Keratinocyte (primary cell): ENCODE results near the gene PPP2R5C. TPM values are rescaled to one million over a fixed set of nuclear protein-coding genes. Genes with fewer than 3 reads are reported as not detected.

Source experiments
- DNase-seq: peaks from one replicate; pipeline ENCODE4 v3.0.0-alpha.2; 2011; ENCODE audit warnings: low read depth, missing footprints, low spot score
- FAIRE-seq: peaks from 2 replicates; lab custom pipeline; 2011; peaks lifted over from hg19 to GRCh38; lab: Jason Lieb, UNC
- H2AFZ ChIP-seq: 2 replicates; pipeline ENCODE4 v1.6.0; 2012; ENCODE audit warnings: low read length, control low read depth, inconsistent platforms; ENCODE audit not compliant: control insufficient read depth
- H3K27ac ChIP-seq: 2 replicates; pipeline ENCODE4 v1.5.1; 2011; ENCODE audit warnings: low read length; ENCODE audit not compliant: control insufficient read depth, insufficient read depth
- H3K27me3 ChIP-seq: 3 replicates; pipeline ENCODE4 v1.6.0; 2011; ENCODE audit warnings: low read length; ENCODE audit not compliant: control insufficient read depth, insufficient read depth; ENCODE audit errors: extremely low read depth
- H3K36me3 ChIP-seq, 2 experiments: 2 replicates in 1 of 2; 3 replicates in 1 of 2; pipeline ENCODE4 v1.5.1; 2011; ENCODE audit warnings: low read length in 2 of 2, mild to moderate bottlenecking in 1 of 2; ENCODE audit not compliant: control insufficient read depth in 2 of 2, insufficient read depth in 2 of 2; ENCODE audit errors: extremely low read depth in 1 of 2
- H3K4me1 ChIP-seq: 3 replicates; pipeline ENCODE4 v1.5.1; 2011; ENCODE audit warnings: low read length; ENCODE audit not compliant: control insufficient read depth, insufficient read depth; ENCODE audit errors: extremely low read depth
- H3K4me2 ChIP-seq: 3 replicates; pipeline ENCODE4 v1.6.0; 2011; ENCODE audit warnings: low read depth, low read length; ENCODE audit not compliant: control insufficient read depth, insufficient read depth; ENCODE audit errors: extremely low read depth
- H3K4me3 ChIP-seq, 3 experiments: fragments of 200-600 bp in 1 of 3; sonication (generic) in 1 of 3; 2 replicates in 2 of 3; 3 replicates in 1 of 3; pipeline ENCODE4 v1.5.1; 2011 to 2016; ENCODE audit warnings: low read length in 3 of 3, mild to moderate bottlenecking in 3 of 3, control low read depth in 2 of 3, inconsistent platforms in 1 of 3, low read depth in 1 of 3, mixed read lengths in 1 of 3, mixed run types in 1 of 3, moderate library complexity in 1 of 3; ENCODE audit not compliant: control insufficient read depth in 2 of 3, insufficient read depth in 2 of 3; ENCODE audit errors: extremely low read depth in 1 of 3
- H3K79me2 ChIP-seq: 2 replicates; pipeline ENCODE4 v1.6.0; 2012; ENCODE audit warnings: low read length; ENCODE audit not compliant: control insufficient read depth, insufficient read depth
- H3K9ac ChIP-seq: 3 replicates; pipeline ENCODE4 v1.6.0; 2011; ENCODE audit warnings: low read length; ENCODE audit not compliant: control insufficient read depth, insufficient read depth; ENCODE audit errors: extremely low read depth
- H3K9me1 ChIP-seq: 3 replicates; pipeline ENCODE4 v1.6.0; 2011; ENCODE audit warnings: low read length; ENCODE audit not compliant: control insufficient read depth, insufficient read depth; ENCODE audit errors: extremely low read depth
- H3K9me3 ChIP-seq: 2 replicates; pipeline ENCODE4 v1.5.1; 2012; ENCODE audit warnings: low read depth, low read length; ENCODE audit not compliant: control insufficient read depth
- H4K20me1 ChIP-seq: 3 replicates; pipeline ENCODE4 v1.6.0; 2011; ENCODE audit warnings: low read length; ENCODE audit not compliant: control insufficient read depth, insufficient read depth; ENCODE audit errors: extremely low read depth
- EZH2 ChIP-seq: IDR thresholded peaks from one replicate; pipeline ENCODE4 v1.6.1; 2012; ENCODE audit warnings: inconsistent platforms, mild to moderate bottlenecking, low read length, moderate library complexity
- dilution Hi-C: fragments of 300-500 bp; cut with MboI; formaldehyde crosslinking; loops from one replicate; pipeline ENCODE4 v1.7.0; 2020; ENCODE audit warnings: low sequenced_read_pairs; ENCODE audit not compliant: extremely low pct_ligation_motif_present
- polyA plus RNA-seq, 5 experiments: library from polyadenylated mRNA; depleted of rRNA in 3 of 5; stranded (reverse) in 3 of 5; stranded (forward) in 1 of 5; unstranded in 1 of 5; fragments of >200 nt; gene quantifications; 1 replicate in 1 of 5; 2 replicates in 3 of 5; 3 replicates in 1 of 5; pipeline versions ENCODE4 v1.2.1 to v1.2.3, GENCODE V29; 2011 to 2012; ENCODE audit warnings: missing spikeins in 2 of 5, low read depth in 1 of 5, low replicate concordance in 1 of 5
- TF ChIP-seq, protein P1 (sequence below), 3 experiments: IDR thresholded peaks in 1 of 3; conservative IDR thresholded peaks in 1 of 3; optimal IDR thresholded peaks in 1 of 3; 2 replicates in 2 of 3; 3 replicates in 1 of 3; pipeline versions ENCODE3 to v1.5.1; 2011; ENCODE audit warnings: low read length in 3 of 3, mild to moderate bottlenecking in 3 of 3, moderate library complexity in 2 of 3, control low read depth in 1 of 3, inconsistent platforms in 1 of 3; ENCODE audit not compliant: insufficient read depth in 2 of 3; ENCODE audit errors: extremely low read depth in 1 of 3

The PPP2R5C gene
- polyA plus RNA-seq, 1 donor (not counting 4 experiments of a cell fraction or from before 2014, with no cell fraction given), result 105 TPM

DNA sequence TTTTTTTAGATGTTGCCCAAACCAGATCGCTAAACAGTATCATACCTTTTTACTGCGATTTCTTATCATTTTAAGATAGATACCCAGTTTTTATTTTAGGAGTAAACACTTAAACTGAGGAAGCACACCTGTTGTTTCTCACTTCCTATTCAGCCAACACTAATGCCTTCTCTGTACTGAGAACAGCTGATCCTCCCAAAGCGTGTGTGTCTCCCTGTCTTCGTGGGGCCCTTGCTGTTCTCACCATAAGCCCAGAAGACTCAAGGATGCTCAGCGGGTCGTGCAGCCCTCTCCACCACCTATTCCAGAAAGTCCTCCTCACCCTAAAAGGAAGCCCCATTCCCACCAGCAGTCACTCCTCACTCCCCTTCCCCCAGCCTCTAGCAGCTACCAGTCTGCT lies 14.8 kb downstream of the PPP2R5C start:
- Histone ChIP-seq H3K4me3 (no peak overlapping the region), H3K9me1 (no peaks in the 10 kb centered on the region), H3K36me3 (no peaks in the 10 kb centered on the region), H4K20me1 (no peaks in the 10 kb centered on the region), H3K9me3 (no peaks in the 10 kb centered on the region), H3K9ac (no peak overlapping the region), H3K79me2 (no peaks in the 10 kb centered on the region), H3K4me1 (no peaks in the 10 kb centered on the region), H2AFZ (no peak overlapping the region), H3K27ac (no peak overlapping the region), H3K27me3 (peaks cover 11% of the 10 kb centered on the region), H3K4me2 (no peak overlapping the region)
- DNase-seq (no peak), FAIRE-seq (no peak)
- TF ChIP-seq, protein P1, sequence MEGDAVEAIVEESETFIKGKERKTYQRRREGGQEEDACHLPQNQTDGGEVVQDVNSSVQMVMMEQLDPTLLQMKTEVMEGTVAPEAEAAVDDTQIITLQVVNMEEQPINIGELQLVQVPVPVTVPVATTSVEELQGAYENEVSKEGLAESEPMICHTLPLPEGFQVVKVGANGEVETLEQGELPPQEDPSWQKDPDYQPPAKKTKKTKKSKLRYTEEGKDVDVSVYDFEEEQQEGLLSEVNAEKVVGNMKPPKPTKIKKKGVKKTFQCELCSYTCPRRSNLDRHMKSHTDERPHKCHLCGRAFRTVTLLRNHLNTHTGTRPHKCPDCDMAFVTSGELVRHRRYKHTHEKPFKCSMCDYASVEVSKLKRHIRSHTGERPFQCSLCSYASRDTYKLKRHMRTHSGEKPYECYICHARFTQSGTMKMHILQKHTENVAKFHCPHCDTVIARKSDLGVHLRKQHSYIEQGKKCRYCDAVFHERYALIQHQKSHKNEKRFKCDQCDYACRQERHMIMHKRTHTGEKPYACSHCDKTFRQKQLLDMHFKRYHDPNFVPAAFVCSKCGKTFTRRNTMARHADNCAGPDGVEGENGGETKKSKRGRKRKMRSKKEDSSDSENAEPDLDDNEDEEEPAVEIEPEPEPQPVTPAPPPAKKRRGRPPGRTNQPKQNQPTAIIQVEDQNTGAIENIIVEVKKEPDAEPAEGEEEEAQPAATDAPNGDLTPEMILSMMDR (optimal IDR thresholded peaks at IDR 0.05 in 1 of 3, IDR thresholded peaks at IDR 0.05 in 1 of 3, conservative IDR thresholded peaks at IDR 0.05 in 1 of 3; ENCODE audit: extremely low read depth in 1 of 3, insufficient read depth in 2 of 3, low read length in 3 of 3), result no peak
- no peak for TF ChIP-seq EZH2
- dilution Hi-C loops, result no loop called here

DNA sequence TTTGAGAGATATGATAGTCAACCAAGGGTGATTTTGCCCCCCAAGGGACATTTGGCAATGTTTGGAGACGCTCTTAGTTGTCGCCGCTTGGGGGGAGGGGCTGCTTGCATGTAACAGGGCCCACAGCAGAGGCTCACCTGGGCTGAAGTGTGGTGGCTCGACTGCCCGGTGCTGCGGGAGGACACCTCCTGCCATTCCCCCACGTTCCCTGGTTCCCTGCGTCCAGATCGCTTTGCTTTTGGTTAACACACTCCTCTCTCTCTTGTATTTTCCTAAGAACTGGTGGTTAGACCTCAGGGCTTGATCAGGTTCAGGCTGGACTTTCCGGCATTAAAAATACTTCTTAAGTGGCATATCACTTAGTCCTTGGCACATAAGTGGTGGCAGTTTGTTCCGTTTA lies 18.9 kb downstream of the PPP2R5C start:
- dilution Hi-C loops, result no loop called here
- Histone ChIP-seq H3K9ac (no peak overlapping the region), H3K4me3 (no peak overlapping the region), H3K9me3 (no peaks in the 10 kb centered on the region), H3K27me3 (peaks cover 15% of the 10 kb centered on the region), H3K36me3 (peaks cover 0 to 3% of the 10 kb centered on the region in 2 experiments), H3K4me1 (no peaks in the 10 kb centered on the region), H3K4me2 (no peak overlapping the region), H3K79me2 (no peaks in the 10 kb centered on the region), H3K9me1 (no peaks in the 10 kb centered on the region), H4K20me1 (no peaks in the 10 kb centered on the region), H3K27ac (no peak overlapping the region), H2AFZ (no peak overlapping the region)
- DNase-seq (no peak), FAIRE-seq (no peak)
- no peak for TF ChIP-seq EZH2
- TF ChIP-seq, protein P1 (optimal IDR thresholded peaks at IDR 0.05 in 1 of 3, IDR thresholded peaks at IDR 0.05 in 1 of 3, conservative IDR thresholded peaks at IDR 0.05 in 1 of 3; ENCODE audit: extremely low read depth in 1 of 3, insufficient read depth in 2 of 3, low read length in 3 of 3), result no peak
